Astrocyte of the hippocampus (primary cell): ENCODE results near the gene CA9.

Experiments
- DNase-seq: peaks from one replicate; pipeline ENCODE4 v3.0.0; 2011; ENCODE audit warnings: low read depth, low spot score

The CA9 gene

DNA sequence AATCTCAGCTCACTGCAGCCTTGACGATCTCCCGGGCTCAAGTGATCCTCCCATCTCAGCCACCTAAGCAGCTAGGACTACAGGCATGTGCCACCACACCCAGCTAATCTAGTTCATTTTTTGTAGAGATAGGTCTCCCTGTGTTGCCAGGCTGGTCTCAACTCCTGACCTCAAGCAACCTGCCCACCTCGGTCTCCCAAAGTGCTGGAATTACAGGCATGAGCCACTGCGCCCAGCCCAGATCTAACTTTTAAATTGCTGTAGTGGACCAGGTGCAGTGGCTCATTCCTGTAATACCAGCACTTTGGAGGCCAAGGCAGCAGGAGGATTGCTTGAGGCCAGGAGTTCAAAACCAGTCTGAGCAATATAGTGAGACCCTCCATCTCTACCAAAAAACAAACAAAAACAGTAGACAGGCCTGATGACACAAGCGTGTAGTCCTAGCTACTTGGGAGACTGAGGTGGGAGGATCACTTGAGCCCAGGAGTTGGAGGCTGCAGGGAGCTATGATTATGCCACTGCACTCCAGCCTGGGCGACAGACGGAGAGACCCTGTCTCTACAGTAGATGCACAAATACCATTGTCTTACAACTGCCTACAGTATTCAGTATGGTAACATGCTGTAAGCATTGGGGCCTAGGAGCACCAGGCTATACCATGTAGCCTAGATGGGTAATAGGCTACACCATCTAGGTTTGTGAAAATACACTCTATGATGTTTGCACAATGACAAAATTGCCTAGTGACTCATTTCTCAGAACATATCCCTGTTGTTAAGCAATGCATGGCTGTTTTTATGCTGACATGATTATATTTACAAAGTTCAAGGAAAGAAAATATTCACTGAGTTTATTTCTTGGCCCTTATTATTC, 21.5 kb upstream of the CA9 start:
- no peak for DNase-seq

GRCh38 chr9:35652829-35653209, 20.9 kb upstream of the CA9 start:
- no peak for DNase-seq

DNA sequence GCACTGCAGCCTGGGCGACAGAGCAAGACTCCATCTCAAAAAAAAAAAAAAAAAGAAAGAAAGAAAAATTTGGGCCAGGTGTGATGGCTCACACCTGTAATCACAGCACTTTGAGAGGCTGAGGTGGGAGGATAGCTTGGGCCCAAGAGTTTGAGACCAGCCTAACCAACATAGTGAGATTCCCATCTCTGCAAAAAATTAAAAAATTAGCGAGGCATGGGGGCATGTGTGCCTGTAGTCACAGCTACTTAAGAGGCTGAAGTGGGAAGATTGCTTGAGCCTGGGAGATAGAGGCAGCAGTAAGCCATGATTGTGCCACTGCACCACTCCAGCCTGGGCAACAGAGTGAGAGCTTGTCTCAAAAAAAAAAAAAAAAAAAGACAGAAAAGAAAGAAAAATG, 20.1 kb upstream of the CA9 start:
- DNase-seq, result no peak

- no peak for DNase-seq
These were observed 17.4 kb upstream of the CA9 start for GRCh38 chr9:35656348-35656747.

DNA sequence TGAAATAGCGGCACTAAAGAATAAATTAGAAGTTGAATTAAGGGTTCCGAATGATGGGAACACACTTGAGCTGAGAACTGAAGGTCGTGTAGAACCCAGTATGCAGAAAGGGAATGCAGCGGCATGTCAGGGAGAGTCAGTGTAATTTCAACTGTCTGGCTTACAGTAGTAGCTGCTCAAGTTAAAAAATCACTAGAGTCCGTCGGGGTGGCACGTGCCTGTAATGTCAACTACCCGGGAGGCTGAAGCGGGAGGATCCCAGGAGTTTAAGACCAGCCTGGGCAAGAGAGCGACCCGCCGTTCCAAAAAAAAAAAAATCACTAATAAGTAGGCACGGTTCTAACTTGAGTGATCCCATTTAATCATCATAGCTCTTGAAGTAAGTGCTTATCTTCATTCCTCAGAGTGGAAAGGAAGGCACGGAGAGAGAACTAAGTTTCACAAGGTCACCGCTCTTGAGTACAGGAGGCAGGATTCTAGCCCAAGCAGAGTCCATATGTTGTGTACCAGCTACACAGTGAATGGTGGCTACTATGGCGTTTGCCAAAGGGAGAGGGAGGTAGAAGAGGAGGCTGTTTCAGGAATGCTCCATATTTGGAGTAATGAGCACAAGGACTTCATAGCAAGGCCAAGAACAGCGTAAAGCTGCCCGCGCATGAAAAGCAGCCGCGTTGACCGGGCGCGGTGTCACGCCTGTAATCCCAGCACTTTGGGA, 16.7 kb upstream of the CA9 start:
- DNase-seq, result no peak

DNA sequence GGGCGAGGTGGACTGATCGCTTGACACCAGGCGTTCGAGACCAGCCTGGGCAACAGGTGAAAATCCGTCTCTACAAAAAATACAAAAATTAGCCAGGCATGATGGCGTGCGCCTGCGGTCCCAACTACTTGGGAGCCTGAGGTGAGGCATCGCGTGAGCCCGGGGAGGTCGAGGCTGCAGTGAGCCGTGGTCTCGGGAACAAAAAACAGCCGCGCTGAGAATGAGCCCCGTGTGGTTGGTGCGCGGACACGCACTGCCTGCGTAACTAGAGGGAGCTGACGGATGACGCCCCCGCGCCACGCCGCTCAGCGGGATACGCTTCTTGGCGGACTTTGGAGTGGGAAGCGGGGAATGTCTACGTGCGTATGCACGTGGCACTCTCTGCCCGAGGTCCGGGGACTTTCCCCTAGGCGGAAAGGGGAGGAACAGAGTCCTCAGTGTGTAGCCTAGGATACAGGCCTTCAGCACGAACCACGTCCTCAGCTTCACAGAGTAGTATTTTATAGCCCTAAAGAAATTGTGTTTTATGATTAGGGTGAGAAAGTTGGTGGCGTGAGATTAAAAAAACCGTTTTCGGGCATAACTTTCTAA, 16.1 kb upstream of the CA9 start, which contains the start of gene RMRP:
Gene RMRP (minus strand): TSS at position 474 of the 591 bp plus-strand sequence.
- DNase-seq, result peak; percentile 100

DNA sequence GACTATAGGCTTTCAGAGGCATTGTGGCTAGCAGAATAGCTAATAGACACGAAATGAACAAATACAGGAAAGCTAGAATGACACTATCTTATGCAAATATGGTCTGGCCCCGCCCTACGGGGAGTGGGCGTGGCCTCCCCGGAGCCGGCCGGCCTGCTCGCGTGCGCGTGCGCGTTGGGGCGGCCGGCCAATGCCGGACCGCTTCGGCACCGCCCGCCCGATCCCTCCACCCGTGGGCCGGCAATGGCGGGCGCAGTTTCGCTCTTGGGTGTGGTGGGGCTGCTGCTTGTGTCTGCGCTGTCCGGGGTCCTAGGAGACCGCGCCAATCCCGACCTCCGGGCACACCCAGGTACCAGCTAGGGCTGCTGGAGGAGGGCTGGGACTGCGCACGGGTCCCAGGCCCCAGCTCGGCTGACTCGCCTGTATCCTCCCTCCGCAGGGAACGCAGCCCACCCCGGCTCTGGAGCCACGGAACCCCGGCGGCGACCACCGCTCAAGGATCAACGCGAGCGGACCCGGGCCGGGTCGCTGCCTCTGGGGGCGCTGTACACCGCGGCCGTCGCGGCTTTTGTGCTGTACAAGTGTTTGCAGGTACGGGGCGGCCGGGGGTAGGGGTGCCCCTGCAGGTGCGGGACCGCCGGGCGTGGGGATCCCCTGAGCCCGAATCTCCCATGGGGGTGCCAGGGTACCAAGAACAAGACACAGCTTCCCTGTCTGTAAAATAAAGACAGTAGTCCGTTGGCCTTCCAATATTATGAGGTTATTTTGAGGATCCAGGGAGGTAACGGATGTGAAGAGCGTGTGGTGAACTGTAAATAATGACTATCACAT, 15.4 kb upstream of the CA9 start, which contains the start of gene CCDC107:
Gene CCDC107 (plus strand): TSS at position 156 of the 831 bp plus-strand sequence. CDS start 88 bp downstream, at position 244.
- DNase-seq, result peak; percentile 95

DNA sequence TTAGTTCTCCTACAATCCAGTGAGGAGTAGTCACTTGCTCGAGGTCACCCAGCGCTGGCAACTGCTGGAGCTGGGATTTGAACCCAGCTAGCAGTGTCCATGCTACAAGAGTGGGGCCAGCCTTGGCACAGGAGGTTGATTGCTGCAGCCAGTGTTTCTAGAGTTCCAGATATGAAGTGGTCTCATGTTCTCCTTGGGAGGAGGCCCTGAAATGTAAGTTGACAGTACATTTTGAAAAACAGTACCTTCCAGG, 14.8 kb upstream of the CA9 start:
- peak; percentile 52 for DNase-seq

- peak; percentile 66 for DNase-seq
These were observed 14.4 kb upstream of the CA9 start for GRCh38 chr9:35659340-35659739.

GRCh38 chr9:35660966-35661415, 12.7 kb upstream of the CA9 start:
- DNase-seq, result peak; percentile 55

- DNase-seq, result no peak
These were observed 11.9 kb upstream of the CA9 start for GRCh38 chr9:35661756-35662350.

- DNase-seq, result no peak
These were observed 11.3 kb upstream of the CA9 start for GRCh38 chr9:35662437-35662836.

DNA sequence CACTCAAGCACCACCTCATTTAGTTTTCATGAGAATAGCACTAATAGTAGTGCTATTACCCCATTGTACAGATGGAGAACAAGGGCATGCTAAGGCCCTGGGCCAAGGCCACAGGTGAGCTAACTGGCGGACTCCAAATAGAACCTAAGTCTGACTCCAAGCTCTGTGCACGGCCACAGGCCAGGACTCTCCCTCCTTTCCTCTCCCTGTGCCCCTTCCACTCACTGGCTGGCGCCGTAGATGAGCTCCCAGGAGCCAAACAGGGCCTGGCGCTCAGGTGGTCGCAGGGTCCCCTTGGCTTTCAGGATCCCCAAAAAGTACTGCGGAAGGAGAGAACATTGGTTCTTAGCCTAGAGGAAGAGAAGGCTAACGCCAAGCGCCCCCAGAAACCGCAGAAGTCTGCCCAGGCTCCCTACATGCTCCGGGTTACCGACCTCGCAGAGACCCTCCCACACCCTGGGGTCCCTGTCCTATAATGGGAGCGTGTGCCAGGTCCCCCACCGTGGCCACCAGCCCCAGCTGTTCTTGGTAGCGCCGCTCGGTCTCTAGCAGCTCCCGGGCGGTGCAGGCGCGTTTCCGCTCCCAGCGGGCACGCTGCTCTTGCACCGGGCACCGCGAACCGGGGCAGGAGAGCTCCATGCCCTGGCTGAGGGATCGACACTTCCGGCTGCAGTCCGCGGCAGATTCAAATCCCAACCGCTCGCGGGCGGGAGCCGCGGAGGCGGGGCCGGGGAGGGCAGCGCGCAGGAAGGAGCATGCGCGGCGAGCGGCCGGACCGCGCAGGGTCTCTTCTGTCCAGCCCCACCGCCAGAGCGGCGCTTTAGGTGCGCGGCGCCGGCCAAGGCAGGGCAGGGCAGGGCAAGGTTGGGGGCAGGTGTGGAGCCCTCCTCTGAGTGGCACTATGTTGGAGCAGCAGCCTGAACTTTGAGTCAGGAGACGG, 8.9 kb upstream of the CA9 start, which contains the start of gene ARHGEF39:
Gene ARHGEF39 (minus strand): TSS at position 665 of the 940 bp plus-strand sequence. CDS start 26 bp downstream, at position 639.
- DNase-seq, result peak; percentile 93

- DNase-seq, result no peak
These were observed 8.3 kb upstream of the CA9 start for GRCh38 chr9:35665471-35665818.

DNA sequence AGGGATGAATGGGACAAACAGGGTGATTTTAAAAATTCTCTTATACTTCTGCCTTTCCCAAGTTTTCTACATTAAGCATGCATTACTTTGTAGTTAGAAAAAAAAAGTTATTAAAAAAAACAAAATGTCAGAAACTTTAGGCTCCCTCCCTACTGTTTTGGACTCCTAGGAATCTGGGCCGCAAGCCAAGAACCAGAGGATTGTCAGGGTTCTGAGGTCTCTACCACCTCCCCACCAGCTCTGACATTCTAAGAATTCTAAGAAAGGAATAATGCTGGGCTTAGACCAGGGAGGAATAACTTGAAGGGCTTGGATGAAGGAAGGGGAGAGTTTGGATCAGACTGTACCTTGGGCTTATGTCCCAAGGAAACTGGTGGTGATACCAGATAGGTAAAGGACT, 7.7 kb upstream of the CA9 start:
- DNase-seq, result peak; percentile 83

- no peak for DNase-seq
These were observed 7.2 kb upstream of the CA9 start for GRCh38 chr9:35666549-35666948.

GRCh38 chr9:35667939-35668338, 5.8 kb upstream of the CA9 start:
- no peak for DNase-seq

DNA sequence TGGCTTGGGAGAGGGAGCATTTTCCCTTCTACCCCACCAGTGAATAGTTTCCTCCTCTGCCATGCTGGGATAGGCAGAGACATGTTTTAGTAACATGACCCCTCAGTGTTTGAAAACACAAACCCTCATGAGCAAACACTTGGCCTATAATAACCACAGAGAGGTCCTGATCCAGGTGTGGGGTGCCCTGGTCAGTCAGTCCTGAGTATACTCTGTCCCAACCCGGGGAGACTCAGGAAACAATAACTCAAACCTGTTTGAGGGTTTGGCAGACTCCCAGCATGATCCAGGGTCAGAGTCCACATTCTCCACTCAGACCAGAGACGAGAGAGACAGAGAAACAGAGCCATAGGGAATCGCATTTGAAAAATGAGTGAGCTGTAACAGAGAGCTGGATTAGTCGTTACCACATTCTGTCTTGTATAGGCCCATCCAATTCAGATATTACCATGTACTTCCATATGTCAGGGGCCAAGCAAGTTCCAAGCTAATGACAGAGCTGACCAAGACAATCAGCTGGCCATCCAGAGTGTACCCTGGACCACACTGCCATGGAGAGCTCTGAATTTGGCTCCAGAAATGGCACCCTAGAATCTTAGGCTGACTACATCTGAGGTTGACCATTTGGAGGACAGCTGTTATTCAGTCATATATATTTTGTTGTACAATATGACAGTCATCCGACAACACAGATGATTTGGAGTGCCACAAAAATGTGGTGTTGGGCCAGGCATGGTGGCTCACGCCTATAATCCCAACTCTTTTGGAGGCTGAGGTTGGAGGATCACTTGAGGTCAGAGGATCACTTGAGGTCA, 4.2 kb upstream of the CA9 start:
- DNase-seq, result peak; percentile 25

DNA sequence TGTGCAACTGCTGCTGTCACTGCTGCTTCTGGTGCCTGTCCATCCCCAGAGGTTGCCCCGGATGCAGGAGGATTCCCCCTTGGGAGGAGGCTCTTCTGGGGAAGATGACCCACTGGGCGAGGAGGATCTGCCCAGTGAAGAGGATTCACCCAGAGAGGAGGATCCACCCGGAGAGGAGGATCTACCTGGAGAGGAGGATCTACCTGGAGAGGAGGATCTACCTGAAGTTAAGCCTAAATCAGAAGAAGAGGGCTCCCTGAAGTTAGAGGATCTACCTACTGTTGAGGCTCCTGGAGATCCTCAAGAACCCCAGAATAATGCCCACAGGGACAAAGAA, 265 bp downstream of the CA9 start:
- no peak for DNase-seq
